Karpas-422 (cell line): Measurements from ENCODE around the gene SLC25A26. TPM values are rescaled to one million over a fixed set of nuclear protein-coding genes. Genes with fewer than 3 reads are reported as not detected.

Source experiments
- DNase-seq: peaks from one replicate; pipeline ENCODE4 v3.0.0-alpha.2; 2015
- H2AFZ ChIP-seq: fragments of 200-600 bp; sonication (generic); 2 replicates; pipeline ENCODE4 v1.6.1; 2014; ENCODE audit warnings: antibody characterized with exemption, low read length, mixed read lengths
- H3K27ac ChIP-seq: fragments of 200-600 bp; sonication (generic); 2 replicates; pipeline ENCODE4 v1.5.1; 2014; ENCODE audit warnings: mild to moderate bottlenecking, low read length, moderate library complexity
- H3K27me3 ChIP-seq: fragments of 200-600 bp; sonication (generic); 2 replicates; pipeline ENCODE4 v1.6.1; 2014; ENCODE audit warnings: low read length, mixed read lengths
- H3K36me3 ChIP-seq: fragments of 200-600 bp; sonication (generic); 2 replicates; pipeline ENCODE4 v1.6.1; 2014; ENCODE audit warnings: low read length, mixed read lengths; ENCODE audit not compliant: insufficient read depth
- H3K4me1 ChIP-seq: fragments of 200-600 bp; sonication (generic); 2 replicates; pipeline ENCODE4 v1.6.1; 2014; ENCODE audit warnings: mild to moderate bottlenecking, low read length, mixed read lengths
- H3K4me2 ChIP-seq: fragments of 200-600 bp; sonication (generic); 2 replicates; pipeline ENCODE4 v1.6.1; 2014; ENCODE audit warnings: low read length, low read depth, mild to moderate bottlenecking; ENCODE audit not compliant: poor library complexity, severe bottlenecking
- H3K4me3 ChIP-seq: fragments of 200-600 bp; sonication (generic); 2 replicates; pipeline ENCODE4 v1.5.1; 2014; ENCODE audit warnings: mild to moderate bottlenecking, antibody characterized with exemption, low read length, mixed read lengths
- H3K79me2 ChIP-seq: fragments of 200-600 bp; sonication (generic); 2 replicates; pipeline ENCODE4 v1.6.1; 2014; ENCODE audit warnings: mild to moderate bottlenecking, low read length, mixed read lengths
- H3K9ac ChIP-seq: fragments of 200-600 bp; sonication (generic); 2 replicates; pipeline ENCODE4 v1.6.0; 2014; ENCODE audit warnings: low read length
- H3K9me2 ChIP-seq: fragments of 200-600 bp; sonication (generic), shearing (Covaris generic); replicated peaks from 2 replicates; pipeline ENCODE4 v1.6.0; 2014; ENCODE audit warnings: mild to moderate bottlenecking, low read length, moderate library complexity; ENCODE audit not compliant: insufficient read depth
- H3K9me3 ChIP-seq: fragments of 300-700, 200-600 bp; sonication (generic); 2 replicates; pipeline ENCODE4 v1.6.1; 2014; ENCODE audit warnings: low read length, mixed read lengths
- H4K20me1 ChIP-seq: fragments of 200-600 bp; sonication (generic); 2 replicates; pipeline ENCODE4 v1.6.1; 2014; ENCODE audit warnings: mild to moderate bottlenecking, antibody characterized with exemption, low read length, low read depth; ENCODE audit not compliant: insufficient read depth
- total RNA-seq: library from RNA; depleted of rRNA; stranded (reverse); fragments of >200 nt; shearing (Covaris generic); gene quantifications from 2 replicates; pipeline ENCODE4 v1.2.3, GENCODE V29; 2014; ENCODE audit warnings: low replicate concordance

The SLC25A26 gene
- total RNA-seq, 1 experiment from 2014 or later = 23.2 TPM

GRCh38 chr3:66407611-66408218 is 186.9 kb downstream of the SLC25A26 start:
- Histone ChIP-seq H2AFZ (no peak overlapping the region), H3K4me3 (no peak overlapping the region), H3K79me2 (peaks cover 4% of the 10 kb centered on the region; the same call in 1 of the 2 replicates), H3K4me1 (peaks cover 57% of the 10 kb centered on the region), H3K9ac (peak overlapping the region; percentile 52), H4K20me1 (no peaks in the 10 kb centered on the region), H3K9me3 (no peaks in the 10 kb centered on the region), H3K27me3 (no peaks in the 10 kb centered on the region), H3K4me2 (peak overlapping the region; percentile 45), H3K36me3 (peaks cover 10% of the 10 kb centered on the region), H3K9me2 (no peaks in the 10 kb centered on the region), H3K27ac (peak overlapping the region; percentile 97)
- peak; percentile 96 for DNase-seq

DNA sequence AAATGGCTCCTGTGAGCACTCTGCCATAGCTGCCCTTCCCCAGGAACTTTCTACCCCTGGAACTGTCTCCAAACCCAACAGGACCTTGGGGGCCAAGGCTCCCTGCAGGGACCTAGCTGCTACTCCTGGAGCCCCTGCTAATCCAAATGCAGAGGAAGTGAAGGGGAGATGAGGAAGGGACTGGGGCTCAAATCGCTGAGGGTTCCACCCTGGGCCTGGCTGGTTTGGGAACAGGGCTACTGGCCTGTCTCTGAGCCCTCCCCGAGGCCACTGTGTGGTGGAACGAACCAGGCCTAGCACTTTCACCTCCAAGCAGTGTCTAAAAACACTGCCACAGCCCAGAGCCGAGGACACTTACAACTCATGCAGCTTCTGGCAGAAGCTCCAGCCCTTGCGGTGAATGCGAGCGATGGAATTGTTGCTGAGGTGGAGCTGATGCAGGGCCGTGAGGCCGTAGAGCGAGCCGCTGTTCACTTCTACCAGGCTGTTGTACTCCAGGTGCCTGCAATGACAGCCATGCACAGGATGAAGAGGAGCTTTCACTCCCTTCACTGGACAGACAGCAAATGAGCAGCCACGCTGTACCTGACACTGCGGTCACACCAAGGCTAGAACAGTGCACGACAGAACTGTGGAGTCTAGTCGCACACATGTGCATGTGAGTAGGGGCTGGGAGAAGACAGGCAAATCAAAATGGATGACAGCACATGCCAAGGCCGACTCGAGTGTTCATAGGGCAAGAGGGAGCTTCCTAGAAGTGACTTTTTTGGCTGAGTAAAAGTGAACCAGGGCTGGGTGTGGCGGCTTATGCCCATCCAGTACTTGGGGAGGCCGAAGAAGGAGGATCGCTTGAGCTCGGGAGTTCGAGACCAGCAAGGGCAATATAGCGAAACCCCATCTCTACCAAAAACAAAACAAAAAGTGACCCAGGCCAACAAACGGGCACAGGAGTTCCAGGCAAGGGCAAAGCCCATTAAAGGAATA is 189.3 kb downstream of the SLC25A26 start:
- no peak overlapping the region for H2AFZ ChIP-seq
- H3K4me2 ChIP-seq = peak overlapping the region; percentile 75
- no peaks in the 10 kb centered on the region for H4K20me1 ChIP-seq
- H3K36me3 ChIP-seq = peaks cover 10% of the 10 kb centered on the region
- H3K4me3 ChIP-seq = peak overlapping the region; percentile 52; the same call in 1 of the 2 replicates
- peak overlapping the region; percentile 72 for H3K9ac ChIP-seq
- peaks cover 79% of the 10 kb centered on the region for H3K4me1 ChIP-seq
- DNase-seq = no peak
- H3K9me3 ChIP-seq = no peaks in the 10 kb centered on the region
- peaks cover 4% of the 10 kb centered on the region; the same call in 1 of the 2 replicates for H3K79me2 ChIP-seq
- H3K27me3 ChIP-seq = no peaks in the 10 kb centered on the region
- H3K9me2 ChIP-seq = no peaks in the 10 kb centered on the region
- peak overlapping the region; percentile 97 for H3K27ac ChIP-seq

DNA sequence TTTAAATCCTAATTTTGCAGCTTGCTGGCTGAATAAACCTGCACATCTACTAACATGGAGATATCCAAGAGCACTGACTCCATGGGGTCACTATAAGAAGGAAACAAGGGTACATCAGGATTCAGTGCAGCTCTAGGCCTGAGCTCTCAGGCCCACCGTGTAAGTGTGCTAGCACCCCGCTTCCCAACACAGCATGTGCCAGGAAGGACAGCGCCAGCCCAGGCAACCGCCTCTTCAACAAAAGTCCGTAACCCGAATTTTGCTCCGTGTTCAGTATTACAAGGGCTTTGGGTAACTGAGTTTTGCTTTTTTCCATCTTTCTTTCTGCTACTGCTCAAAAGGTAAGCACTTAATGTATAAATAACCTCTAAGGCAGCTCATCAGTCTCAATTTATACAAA is 190.2 kb downstream of the SLC25A26 start:
- Histone ChIP-seq H4K20me1 (no peaks in the 10 kb centered on the region), H3K4me2 (peak overlapping the region; percentile 75), H3K9me3 (no peaks in the 10 kb centered on the region), H3K4me3 (peak overlapping the region; percentile 52), H3K36me3 (peaks cover 10% of the 10 kb centered on the region), H3K79me2 (peaks cover 4% of the 10 kb centered on the region; the same call in 1 of the 2 replicates), H2AFZ (no peak overlapping the region), H3K27ac (peak overlapping the region; percentile 97), H3K9ac (peak overlapping the region; percentile 72), H3K27me3 (no peaks in the 10 kb centered on the region), H3K4me1 (peaks cover 88% of the 10 kb centered on the region), H3K9me2 (no peaks in the 10 kb centered on the region)
- no peak for DNase-seq

- Histone ChIP-seq H3K9me2 (no peaks in the 10 kb centered on the region), H3K9me3 (no peaks in the 10 kb centered on the region), H3K9ac (peak overlapping the region; percentile 72), H4K20me1 (no peaks in the 10 kb centered on the region), H3K79me2 (peaks cover 4% of the 10 kb centered on the region; the same call in 1 of the 2 replicates), H3K4me1 (peaks cover 93% of the 10 kb centered on the region), H3K27me3 (no peaks in the 10 kb centered on the region), H3K36me3 (peaks cover 10% of the 10 kb centered on the region), H3K27ac (peak overlapping the region; percentile 97), H2AFZ (no peak overlapping the region), H3K4me2 (peak overlapping the region; percentile 75), H3K4me3 (peak overlapping the region; percentile 52)
- DNase-seq = peak; percentile 89
These were observed 190.7 kb downstream of the SLC25A26 start for GRCh38 chr3:66411474-66411873.

- Histone ChIP-seq H3K36me3 (peaks cover 4% of the 10 kb centered on the region), H3K9ac (peak overlapping the region; percentile 67), H3K27ac (peak overlapping the region; percentile 97)
These were observed 191.4 kb downstream of the SLC25A26 start for GRCh38 chr3:66411961-66412887.

GRCh38 chr3:66413151-66413751 is 192.4 kb downstream of the SLC25A26 start:
- H3K4me1 ChIP-seq = peaks cover 94% of the 10 kb centered on the region
- H3K9ac ChIP-seq = peak overlapping the region; percentile 67
- no peaks in the 10 kb centered on the region for H3K9me2 ChIP-seq
- H4K20me1 ChIP-seq = no peaks in the 10 kb centered on the region
- peaks cover 4% of the 10 kb centered on the region; the same call in 1 of the 2 replicates for H3K36me3 ChIP-seq
- no peaks in the 10 kb centered on the region for H3K9me3 ChIP-seq
- H3K4me3 ChIP-seq = no peak overlapping the region
- DNase-seq = no peak
- no peaks in the 10 kb centered on the region for H3K27me3 ChIP-seq
- peaks cover 9% of the 10 kb centered on the region; the same call in 1 of the 2 replicates for H3K79me2 ChIP-seq
- H3K4me2 ChIP-seq = peak overlapping the region; percentile 66
- no peak overlapping the region for H2AFZ ChIP-seq
- H3K27ac ChIP-seq = peak overlapping the region; percentile 97

More at GRCh38 chr3:66411961-66412887, 191.4 kb downstream of the SLC25A26 start:
- peak overlapping the region; percentile 66 for H3K4me2 ChIP-seq
- no peak overlapping the region for H2AFZ ChIP-seq
- H3K4me3 ChIP-seq = peak overlapping the region; percentile 43; the same call in 1 of the 2 replicates
- DNase-seq = peak; percentile 88
- peaks cover 4% of the 10 kb centered on the region; the same call in 1 of the 2 replicates for H3K79me2 ChIP-seq
- no peaks in the 10 kb centered on the region for H3K27me3 ChIP-seq
- no peaks in the 10 kb centered on the region for H4K20me1 ChIP-seq
- no peaks in the 10 kb centered on the region for H3K9me2 ChIP-seq
- no peaks in the 10 kb centered on the region for H3K9me3 ChIP-seq
- peaks cover 97% of the 10 kb centered on the region for H3K4me1 ChIP-seq

- H3K9me3 ChIP-seq = no peaks in the 10 kb centered on the region
- no peak overlapping the region for H2AFZ ChIP-seq
- no peaks in the 10 kb centered on the region for H4K20me1 ChIP-seq
- peak overlapping the region; percentile 31 for H3K4me3 ChIP-seq
- H3K27ac ChIP-seq = peak overlapping the region; percentile 93
- H3K79me2 ChIP-seq = peaks cover 15% of the 10 kb centered on the region; the same call in 1 of the 2 replicates
- peaks cover 84% of the 10 kb centered on the region for H3K4me1 ChIP-seq
- no peaks in the 10 kb centered on the region; the same call in 1 of the 2 replicates for H3K36me3 ChIP-seq
- H3K27me3 ChIP-seq = no peaks in the 10 kb centered on the region
- peak overlapping the region; percentile 57 for H3K9ac ChIP-seq
- peak overlapping the region; percentile 68 for H3K4me2 ChIP-seq
- DNase-seq = no peak
- H3K9me2 ChIP-seq = no peaks in the 10 kb centered on the region
These were observed 194.0 kb downstream of the SLC25A26 start for GRCh38 chr3:66414846-66415245.
